HepG2 (cell line): ENCODE results near the gene ATG4D. TPM values are rescaled to one million over a fixed set of nuclear protein-coding genes. Genes with fewer than 3 reads are reported as not detected.

Experiments used
- HES4 ChIP-seq: sonication (generic); formaldehyde crosslinking; IDR thresholded peaks from 2 replicates; pipeline ENCODE4 v1.9.0; 2021; ENCODE audit warnings: mild to moderate bottlenecking, missing genetic modification reagents, borderline replicate concordance
- HNRNPK ChIP-seq: fragments of 200-400 bp; formaldehyde crosslinking; IDR thresholded peaks from 2 replicates; pipeline ENCODE4 v1.6.1; 2018; ENCODE audit warnings: low read length, low read depth, moderate library complexity, mild to moderate bottlenecking; ENCODE audit not compliant: poor library complexity, severe bottlenecking
- JDP2 ChIP-seq: sonication (generic); formaldehyde crosslinking; IDR thresholded peaks from 2 replicates; pipeline ENCODE4 v1.8.1; 2022; ENCODE audit warnings: missing genetic modification reagents, borderline replicate concordance
- KLF15 ChIP-seq: sonication (generic); formaldehyde crosslinking; IDR thresholded peaks from 2 replicates; pipeline ENCODE4 v1.8.1; 2023; ENCODE audit warnings: borderline replicate concordance, mild to moderate bottlenecking, inconsistent platforms, missing genetic modification reagents, mixed read lengths
- KLF6 ChIP-seq: IDR thresholded peaks from 2 replicates; pipeline ENCODE4 v1.8.0; 2016; ENCODE audit warnings: missing biosample characterization, missing genetic modification reagents
- KMT2A ChIP-seq: sonication (generic); formaldehyde crosslinking; IDR thresholded peaks from 2 replicates; pipeline ENCODE4 v1.4.0; 2020; ENCODE audit warnings: missing genetic modification reagents
- RFX3 ChIP-seq: IDR thresholded peaks from 2 replicates; pipeline ENCODE4 v1.6.1; 2016; ENCODE audit warnings: missing biosample characterization, missing genetic modification reagents
- SAP130 ChIP-seq: IDR thresholded peaks from 2 replicates; pipeline ENCODE4 v1.6.1; 2016; ENCODE audit warnings: low read depth
- SCMH1 ChIP-seq: sonication (generic); formaldehyde crosslinking; IDR thresholded peaks from 2 replicates; pipeline ENCODE4 v1.9.0; 2021; ENCODE audit warnings: missing genetic modification reagents, mild to moderate bottlenecking, borderline replicate concordance
- SNAI1 ChIP-seq: sonication (generic); formaldehyde crosslinking; IDR thresholded peaks from 2 replicates; pipeline ENCODE4 v1.5.0; 2020; ENCODE audit warnings: mild to moderate bottlenecking, missing genetic modification reagents, borderline replicate concordance
- TGIF2 ChIP-seq: IDR thresholded peaks from 2 replicates; pipeline ENCODE4 v1.6.1; 2016; ENCODE audit warnings: control low read depth, missing compliant biosample characterization
- ZBTB7A ChIP-seq: sonication (generic); formaldehyde crosslinking; IDR thresholded peaks from 2 replicates; pipeline ENCODE4 v1.8.0; 2022; ENCODE audit warnings: mild to moderate bottlenecking, missing genetic modification reagents
- ZFP1 ChIP-seq: IDR thresholded peaks from 2 replicates; pipeline ENCODE4 v1.6.1; 2016
- ZNF17 ChIP-seq: sonication (generic); formaldehyde crosslinking; IDR thresholded peaks from 2 replicates; pipeline ENCODE4 v1.5.0; 2020; ENCODE audit warnings: mild to moderate bottlenecking, missing genetic modification reagents
- ZNF232 ChIP-seq: sonication (generic); formaldehyde crosslinking; IDR thresholded peaks from 2 replicates; pipeline ENCODE4 v1.4.0; 2020; ENCODE audit warnings: missing genetic modification reagents, borderline replicate concordance
- ZNF264 ChIP-seq: sonication (generic); formaldehyde crosslinking; IDR thresholded peaks from 2 replicates; pipeline ENCODE4 v1.4.0; 2020; ENCODE audit warnings: missing genetic modification reagents
- ZNF33B ChIP-seq: sonication (generic); formaldehyde crosslinking; IDR thresholded peaks from 2 replicates; pipeline ENCODE4 v1.5.1; 2020; ENCODE audit warnings: mild to moderate bottlenecking, missing genetic modification reagents
- ZNF446 ChIP-seq: sonication (generic); formaldehyde crosslinking; IDR thresholded peaks from 2 replicates; pipeline ENCODE4 v1.5.0; 2020; ENCODE audit warnings: mild to moderate bottlenecking, missing genetic modification reagents
- ZNF484 ChIP-seq: sonication (generic); formaldehyde crosslinking; IDR thresholded peaks from 2 replicates; pipeline ENCODE4 v1.5.1; 2020; ENCODE audit warnings: mild to moderate bottlenecking, low read depth, missing genetic modification reagents, borderline replicate concordance
- ZNF530 ChIP-seq: sonication (generic); formaldehyde crosslinking; IDR thresholded peaks from 2 replicates; pipeline ENCODE4 v1.5.0; 2020; ENCODE audit warnings: low read depth, mild to moderate bottlenecking, missing genetic modification reagents
- ZSCAN30 ChIP-seq: sonication (generic); formaldehyde crosslinking; IDR thresholded peaks from 2 replicates; pipeline ENCODE4 v1.5.0; 2020; ENCODE audit warnings: mild to moderate bottlenecking, missing genetic modification reagents
- ZSCAN31 ChIP-seq: sonication (generic); formaldehyde crosslinking; IDR thresholded peaks from 2 replicates; pipeline ENCODE4 v1.5.0; 2020; ENCODE audit warnings: low read depth, mild to moderate bottlenecking, missing genetic modification reagents
- polyA plus RNA-seq, 8 experiments: library from polyadenylated mRNA; depleted of rRNA in 3 of 8; stranded (reverse) in 7 of 8; unstranded in 1 of 8; fragments of >200 nt; fragmentation: Illumina TruSeq in 4 of 8; extraction: Trizol in 4 of 8; gene quantifications; 2 replicates each; pipeline versions ENCODE4 v1.2.1 to v1.2.3, GENCODE V29; 2011 to 2016; ENCODE audit warnings: low read depth in 4 of 8, missing spikeins in 1 of 8, mixed read lengths in 1 of 8; ENCODE audit not compliant: insufficient read depth in 1 of 8
- total RNA-seq, 5 experiments: library from RNA; depleted of rRNA; stranded (reverse); fragments of >200 nt; fragmentation: Illumina TruSeq; extraction: Trizol; gene quantifications; 2 replicates each; pipeline ENCODE4 v1.2.3, GENCODE V29; 2016; ENCODE audit warnings: low read depth in 1 of 5
- TF ChIP-seq, protein P1 (sequence below): sonication (generic); formaldehyde crosslinking; IDR thresholded peaks from 2 replicates; pipeline ENCODE4 v1.4.0; 2020; ENCODE audit warnings: missing genetic modification reagents
- TF ChIP-seq, protein P2 (sequence below): sonication (generic); IDR thresholded peaks from 2 replicates; pipeline ENCODE4 v1.6.1; 2016; ENCODE audit warnings: low read depth, borderline replicate concordance
- TF ChIP-seq, protein P3 (sequence below): sonication (generic); formaldehyde crosslinking; IDR thresholded peaks from 2 replicates; pipeline ENCODE4 v1.4.0; 2020; ENCODE audit warnings: missing genetic modification reagents

The ATG4D gene
- total and polyA plus RNA-seq, 2 of the 13 experiments (the other 11 are each of a cell fraction or from before 2014, with no cell fraction given), result 17.8 to 19.0 TPM

DNA sequence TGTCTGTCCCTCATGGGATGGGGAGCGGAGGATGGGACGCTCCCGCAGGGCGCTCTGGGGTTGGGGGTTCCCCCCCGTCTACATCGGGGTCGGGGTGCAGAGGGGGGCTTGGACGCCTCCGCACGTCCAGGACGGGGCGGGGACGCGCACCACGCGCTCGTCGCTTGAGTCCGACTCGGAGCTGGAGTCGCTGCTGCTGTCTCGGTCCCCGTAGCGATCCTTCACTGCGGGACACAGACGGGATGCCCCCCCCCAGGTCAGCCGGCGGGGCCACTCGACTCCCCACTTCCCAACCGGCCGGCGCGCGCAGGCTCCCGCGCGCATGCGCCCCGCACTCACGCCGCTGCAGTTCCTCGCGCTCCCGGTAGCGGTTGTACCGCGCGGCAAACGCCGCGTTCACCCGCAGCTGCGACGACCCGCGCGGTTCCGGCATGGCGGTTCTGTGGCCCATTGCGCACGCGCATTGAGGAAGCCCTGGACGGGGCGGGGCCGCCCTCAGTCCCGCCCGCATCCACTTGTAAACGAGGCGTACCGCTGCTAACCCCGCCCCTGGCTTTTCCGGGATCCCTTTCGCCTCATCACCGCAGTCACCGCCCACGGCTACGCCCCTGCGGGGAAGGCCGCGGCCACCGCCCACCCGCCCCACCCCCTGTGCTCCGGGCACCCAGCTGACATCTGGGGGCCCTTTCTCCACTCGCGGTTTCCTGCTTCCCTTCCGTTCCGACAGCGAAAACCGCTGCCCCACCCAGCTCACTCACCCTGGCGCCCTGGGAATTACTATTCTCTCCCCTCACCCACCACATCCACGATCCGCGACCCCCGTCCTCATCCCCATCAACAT, 22.1 kb downstream of the ATG4D start, which contains the start of gene KRI1 (continued):
- TF ChIP-seq ZBTB7A (CRISPR knock-in tag), result peak; percentile 32; the same call in 1 of the 2 replicates
- peak; percentile 70; the same call in 1 of the 2 replicates for TF ChIP-seq JDP2 (CRISPR knock-in tag)
- no peak for TF ChIP-seq ZNF484
- TF ChIP-seq ZFP1, result peak; percentile 68; the same call in 1 of the 2 replicates
- no peak for TF ChIP-seq ZNF530
- no peak for TF ChIP-seq ZNF17 (CRISPR knock-in tag)
- peak; percentile 81; the same call in 1 of the 2 replicates for TF ChIP-seq KMT2A (CRISPR knock-in tag)
- no peak for TF ChIP-seq ZNF446 (CRISPR knock-in tag)
- no peak for TF ChIP-seq RFX3 (CRISPR knock-in tag)
- no peak for TF ChIP-seq SCMH1 (CRISPR knock-in tag)
- 0 out of 2 replicates have a peak, but pooled peaks have one; percentile 58 for TF ChIP-seq KLF15
- no peak for TF ChIP-seq ZNF264 (CRISPR knock-in tag)
- TF ChIP-seq SNAI1, result no peak
- TF ChIP-seq, protein P1, sequence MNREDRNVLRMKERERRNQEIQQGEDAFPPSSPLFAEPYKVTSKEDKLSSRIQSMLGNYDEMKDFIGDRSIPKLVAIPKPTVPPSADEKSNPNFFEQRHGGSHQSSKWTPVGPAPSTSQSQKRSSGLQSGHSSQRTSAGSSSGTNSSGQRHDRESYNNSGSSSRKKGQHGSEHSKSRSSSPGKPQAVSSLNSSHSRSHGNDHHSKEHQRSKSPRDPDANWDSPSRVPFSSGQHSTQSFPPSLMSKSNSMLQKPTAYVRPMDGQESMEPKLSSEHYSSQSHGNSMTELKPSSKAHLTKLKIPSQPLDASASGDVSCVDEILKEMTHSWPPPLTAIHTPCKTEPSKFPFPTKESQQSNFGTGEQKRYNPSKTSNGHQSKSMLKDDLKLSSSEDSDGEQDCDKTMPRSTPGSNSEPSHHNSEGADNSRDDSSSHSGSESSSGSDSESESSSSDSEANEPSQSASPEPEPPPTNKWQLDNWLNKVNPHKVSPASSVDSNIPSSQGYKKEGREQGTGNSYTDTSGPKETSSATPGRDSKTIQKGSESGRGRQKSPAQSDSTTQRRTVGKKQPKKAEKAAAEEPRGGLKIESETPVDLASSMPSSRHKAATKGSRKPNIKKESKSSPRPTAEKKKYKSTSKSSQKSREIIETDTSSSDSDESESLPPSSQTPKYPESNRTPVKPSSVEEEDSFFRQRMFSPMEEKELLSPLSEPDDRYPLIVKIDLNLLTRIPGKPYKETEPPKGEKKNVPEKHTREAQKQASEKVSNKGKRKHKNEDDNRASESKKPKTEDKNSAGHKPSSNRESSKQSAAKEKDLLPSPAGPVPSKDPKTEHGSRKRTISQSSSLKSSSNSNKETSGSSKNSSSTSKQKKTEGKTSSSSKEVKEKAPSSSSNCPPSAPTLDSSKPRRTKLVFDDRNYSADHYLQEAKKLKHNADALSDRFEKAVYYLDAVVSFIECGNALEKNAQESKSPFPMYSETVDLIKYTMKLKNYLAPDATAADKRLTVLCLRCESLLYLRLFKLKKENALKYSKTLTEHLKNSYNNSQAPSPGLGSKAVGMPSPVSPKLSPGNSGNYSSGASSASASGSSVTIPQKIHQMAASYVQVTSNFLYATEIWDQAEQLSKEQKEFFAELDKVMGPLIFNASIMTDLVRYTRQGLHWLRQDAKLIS, result no peak
- peak; percentile 95 for TF ChIP-seq KLF6 (CRISPR knock-in tag)
- TF ChIP-seq ZNF33B, result peak; percentile 43; the same call in 1 of the 2 replicates
- no peak; the same call in 1 of the 2 replicates for TF ChIP-seq ZSCAN30 (CRISPR knock-in tag)
- no peak for TF ChIP-seq ZSCAN31 (CRISPR knock-in tag)
- peak; percentile 83; the same call in 1 of the 2 replicates for TF ChIP-seq TGIF2 (CRISPR knock-in tag)
- peak; percentile 95 for TF ChIP-seq SAP130
- peak; percentile 49 for TF ChIP-seq HNRNPK
- peak; percentile 84; the same call in 1 of the 2 replicates for TF ChIP-seq ZNF232 (CRISPR knock-in tag)
- TF ChIP-seq, protein P2, sequence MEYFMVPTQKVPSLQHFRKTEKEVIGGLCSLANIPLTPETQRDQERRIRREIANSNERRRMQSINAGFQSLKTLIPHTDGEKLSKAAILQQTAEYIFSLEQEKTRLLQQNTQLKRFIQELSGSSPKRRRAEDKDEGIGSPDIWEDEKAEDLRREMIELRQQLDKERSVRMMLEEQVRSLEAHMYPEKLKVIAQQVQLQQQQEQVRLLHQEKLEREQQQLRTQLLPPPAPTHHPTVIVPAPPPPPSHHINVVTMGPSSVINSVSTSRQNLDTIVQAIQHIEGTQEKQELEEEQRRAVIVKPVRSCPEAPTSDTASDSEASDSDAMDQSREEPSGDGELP, result peak; percentile 90
- peak; percentile 96; the same call in 1 of the 2 replicates for TF ChIP-seq HES4 (CRISPR knock-in tag)
- TF ChIP-seq, protein P3, sequence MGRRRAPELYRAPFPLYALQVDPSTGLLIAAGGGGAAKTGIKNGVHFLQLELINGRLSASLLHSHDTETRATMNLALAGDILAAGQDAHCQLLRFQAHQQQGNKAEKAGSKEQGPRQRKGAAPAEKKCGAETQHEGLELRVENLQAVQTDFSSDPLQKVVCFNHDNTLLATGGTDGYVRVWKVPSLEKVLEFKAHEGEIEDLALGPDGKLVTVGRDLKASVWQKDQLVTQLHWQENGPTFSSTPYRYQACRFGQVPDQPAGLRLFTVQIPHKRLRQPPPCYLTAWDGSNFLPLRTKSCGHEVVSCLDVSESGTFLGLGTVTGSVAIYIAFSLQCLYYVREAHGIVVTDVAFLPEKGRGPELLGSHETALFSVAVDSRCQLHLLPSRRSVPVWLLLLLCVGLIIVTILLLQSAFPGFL, result no peak
